NK-92 treated with Interleukin-12 subunit alpha and Interleukin-12 subunit beta, amount 100 ng/mL, for 24 hours (cell line): Measurements from ENCODE around the gene SWI5.

Experiments used
- DNase-seq: peaks from one replicate; lab custom pipeline; 2025; lab: John Stamatoyannopoulos, UW

SWI5 gene

DNA sequence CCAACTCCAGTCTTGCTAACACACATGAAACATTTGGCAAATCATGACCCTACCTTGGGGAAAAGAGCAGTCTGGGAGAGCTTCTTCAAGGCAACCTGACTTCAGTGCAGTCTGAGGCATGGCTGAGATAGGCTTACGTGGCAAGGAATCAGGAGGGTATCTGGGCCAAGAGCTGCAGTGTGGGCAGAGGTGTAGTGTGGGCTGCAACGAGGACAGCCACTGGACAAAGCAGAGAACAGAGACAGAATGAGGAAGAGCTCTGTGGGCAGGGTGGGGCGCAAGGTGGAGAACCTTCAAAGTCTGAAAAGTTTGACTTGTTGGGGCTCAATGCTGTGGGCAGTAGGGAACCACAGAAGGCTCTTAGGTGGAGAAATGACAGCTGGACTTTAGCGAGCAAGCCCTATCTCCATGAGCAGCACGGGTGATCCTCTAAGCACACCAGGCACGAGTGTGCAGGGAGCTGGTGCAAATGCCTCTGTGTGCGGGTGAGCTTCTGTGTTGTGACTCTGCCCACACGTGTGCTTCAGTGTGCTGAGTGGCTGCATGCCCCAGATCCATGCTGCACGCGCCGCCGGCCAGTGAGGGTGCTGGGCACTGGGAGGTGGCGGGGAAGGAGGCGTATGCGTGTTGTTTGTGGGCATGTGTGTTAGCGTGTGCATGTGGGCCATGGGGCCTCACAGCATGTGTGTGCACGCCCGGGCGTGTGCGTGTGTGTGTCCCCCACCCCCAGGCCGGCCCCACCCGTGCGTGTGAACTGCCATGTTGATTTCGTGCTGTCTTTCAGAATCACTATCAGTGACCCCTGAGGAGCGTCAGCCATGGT lies 23.5 kb upstream of the SWI5 start:
- DNase-seq, result no peak

DNA sequence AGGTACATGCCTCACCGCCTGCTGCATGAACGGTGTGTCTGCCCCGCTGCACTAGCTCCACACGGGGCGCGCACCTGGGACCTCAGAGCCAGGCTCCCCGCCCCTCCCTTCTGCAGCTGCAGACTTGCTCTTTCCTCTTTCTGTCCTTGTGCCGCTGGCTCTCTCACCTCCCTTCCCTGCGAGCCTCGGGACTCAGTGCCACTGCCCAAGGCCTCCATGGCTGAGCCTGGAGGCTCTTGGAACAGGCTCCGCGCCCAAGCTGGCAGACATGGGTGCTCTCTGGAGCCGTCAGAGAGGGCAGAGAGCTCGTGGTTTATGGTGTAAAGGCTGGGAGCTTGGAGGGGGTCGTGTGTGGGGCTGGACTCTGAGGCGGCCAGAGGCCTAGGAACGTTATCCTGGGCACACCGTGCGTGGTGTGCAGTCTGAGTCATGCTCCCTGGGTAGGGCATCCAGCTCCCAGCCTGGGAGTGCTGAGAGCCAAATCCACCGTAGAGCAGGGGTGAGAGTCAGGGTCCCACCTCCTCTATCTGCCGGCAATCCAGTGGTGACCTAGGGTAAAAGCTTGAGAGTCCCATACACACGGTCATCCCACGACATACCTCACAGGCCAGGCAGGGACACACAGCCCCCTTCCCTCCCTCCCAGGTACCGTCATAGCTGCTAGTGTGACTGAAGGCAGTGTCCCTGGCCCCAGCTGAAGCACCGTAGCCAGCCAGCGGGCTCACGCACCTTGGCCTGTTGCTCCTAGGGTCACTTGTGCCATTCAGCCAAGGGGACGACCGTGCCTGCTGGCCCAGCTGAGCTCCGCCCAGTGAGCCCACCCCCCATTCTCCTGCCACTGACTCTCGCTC lies 22.7 kb upstream of the SWI5 start:
- no peak for DNase-seq

DNA sequence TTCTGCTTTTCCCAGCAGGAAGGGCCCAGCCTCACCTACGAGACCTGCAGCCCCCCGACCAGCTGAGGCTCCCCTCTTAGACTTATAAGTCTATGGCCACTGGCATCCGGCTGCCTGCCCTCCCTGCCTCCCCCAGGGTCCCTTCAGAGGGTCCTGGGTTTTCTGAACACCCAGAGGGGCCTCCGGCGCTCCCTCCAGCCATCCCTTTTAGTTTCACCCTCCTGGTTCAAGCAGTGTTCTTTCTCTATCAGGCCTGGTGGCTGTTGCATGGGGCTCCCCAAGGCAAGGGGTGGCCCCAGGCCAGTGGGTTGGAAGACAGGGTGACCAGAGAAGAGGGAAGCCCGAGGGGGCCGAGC lies 22.1 kb upstream of the SWI5 start:
- DNase-seq, result no peak

DNA sequence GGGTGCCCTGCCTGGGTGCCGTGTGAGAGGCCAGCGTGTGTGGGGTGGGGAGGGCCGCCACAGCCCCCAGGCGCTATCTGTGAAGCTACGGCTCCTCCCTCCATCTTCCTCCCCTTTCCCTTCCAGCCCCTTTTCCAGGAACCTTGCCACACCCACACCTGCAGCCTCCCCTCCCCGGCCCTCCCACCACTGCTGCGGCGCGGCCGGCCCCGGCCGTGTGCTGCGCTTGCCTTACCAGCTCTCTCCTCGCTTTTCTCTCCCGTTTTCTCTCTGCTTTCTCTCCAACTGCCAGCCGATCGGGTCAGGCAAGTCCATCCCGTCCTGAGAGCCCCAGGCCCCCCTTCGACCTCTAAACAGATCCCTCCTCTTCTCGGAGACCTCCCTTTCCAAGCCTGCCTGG lies 21.7 kb upstream of the SWI5 start:
- DNase-seq, result no peak

DNA sequence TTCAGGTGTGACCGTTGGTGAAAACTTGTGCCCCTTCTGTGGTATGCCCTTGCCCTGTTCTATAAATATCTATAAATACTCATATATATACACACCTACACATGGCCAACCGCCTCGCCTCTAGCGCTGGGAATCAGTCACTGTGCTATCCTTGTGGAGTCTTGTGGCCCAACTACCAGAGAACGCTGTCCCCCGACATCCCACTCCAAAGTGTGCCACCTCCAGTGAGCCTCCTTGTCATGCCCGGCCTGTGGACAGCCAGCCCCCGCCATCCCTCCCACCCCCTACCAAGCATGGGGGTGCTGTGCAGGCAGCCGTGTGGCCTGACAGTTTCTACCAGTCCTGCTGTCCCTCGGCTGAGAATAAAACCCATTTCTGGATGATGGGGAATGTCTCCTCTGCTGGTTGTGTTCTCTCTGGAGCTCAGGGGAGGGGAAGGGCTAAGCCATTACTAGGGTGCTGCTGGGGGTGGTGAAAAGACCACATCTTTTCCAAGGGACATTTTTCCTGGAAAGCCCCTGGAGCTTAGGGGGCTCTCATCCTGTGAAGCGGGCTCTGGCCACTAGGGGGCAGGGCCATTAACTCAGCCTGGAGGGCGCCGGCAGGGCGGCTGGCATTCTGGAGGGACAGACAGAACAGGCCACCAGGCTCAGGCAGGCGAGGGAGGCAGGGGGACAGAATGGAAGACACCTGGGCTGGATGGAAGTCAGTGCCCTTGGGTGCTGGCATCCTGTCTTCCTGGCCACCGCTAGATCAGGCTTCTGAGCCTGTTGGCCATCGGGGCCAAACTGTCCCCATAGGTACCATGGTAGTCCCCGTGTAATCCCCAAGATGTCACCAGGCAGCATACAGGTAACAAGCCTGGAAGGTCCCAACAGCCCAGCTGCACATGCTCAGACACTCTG lies 21.0 kb upstream of the SWI5 start:
- no peak for DNase-seq

DNA sequence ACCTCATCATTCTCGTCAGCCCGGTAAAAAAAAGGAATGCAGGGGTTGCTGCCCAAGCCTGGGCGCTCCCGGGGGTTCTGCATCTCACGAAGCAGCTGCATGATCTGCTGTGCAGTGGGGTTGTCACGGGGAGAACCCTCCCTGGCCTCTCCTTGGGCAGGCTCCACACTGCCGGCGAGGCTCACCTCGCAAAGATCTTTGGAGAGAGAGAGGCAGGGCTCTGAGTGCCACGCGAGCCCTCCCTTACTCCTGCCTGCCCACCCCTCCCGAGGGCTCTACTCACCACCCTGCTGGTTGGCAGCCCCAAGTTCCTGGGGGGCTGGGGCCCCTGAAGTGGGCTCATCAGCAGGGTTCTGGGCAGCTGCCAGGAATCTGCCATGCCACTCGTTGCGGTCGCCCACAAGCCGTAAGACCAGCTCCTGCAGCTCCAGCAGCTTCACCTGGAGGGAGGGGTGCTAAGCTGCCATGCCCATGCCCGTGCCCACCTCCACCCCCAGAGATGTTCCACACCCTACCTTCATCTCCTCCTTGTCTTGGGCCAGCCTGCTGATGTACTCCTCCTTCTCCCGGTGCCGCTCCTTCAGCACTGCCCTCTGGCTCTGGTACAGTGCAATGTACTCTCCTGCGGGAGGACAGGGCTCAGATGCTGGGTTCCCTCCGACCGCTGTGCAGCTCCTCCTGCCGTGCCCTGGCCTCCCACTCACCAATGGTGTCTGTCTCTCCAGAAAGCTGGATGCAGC lies 18.8 kb upstream of the SWI5 start:
- DNase-seq, result no peak

DNA sequence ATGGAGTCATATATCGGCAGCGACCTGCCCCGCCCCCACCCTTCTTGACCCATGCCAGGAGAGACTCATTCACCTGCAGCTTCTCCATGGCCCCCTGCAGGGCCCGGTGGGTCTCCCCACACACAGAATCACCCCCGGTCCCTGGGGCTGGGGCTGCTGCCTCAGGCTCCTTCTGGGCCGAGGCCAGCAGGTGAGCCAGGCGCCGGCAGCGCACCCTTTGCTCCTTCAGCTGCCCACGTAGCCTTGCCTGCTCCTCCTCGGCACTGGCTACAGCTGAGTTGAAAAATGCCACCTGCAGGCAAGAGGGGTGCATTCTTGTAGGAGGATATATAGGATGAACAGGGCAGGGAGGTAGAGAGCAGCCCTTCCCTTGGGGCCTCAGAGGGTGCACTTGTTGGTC lies 18.2 kb upstream of the SWI5 start:
- DNase-seq, result no peak

DNA sequence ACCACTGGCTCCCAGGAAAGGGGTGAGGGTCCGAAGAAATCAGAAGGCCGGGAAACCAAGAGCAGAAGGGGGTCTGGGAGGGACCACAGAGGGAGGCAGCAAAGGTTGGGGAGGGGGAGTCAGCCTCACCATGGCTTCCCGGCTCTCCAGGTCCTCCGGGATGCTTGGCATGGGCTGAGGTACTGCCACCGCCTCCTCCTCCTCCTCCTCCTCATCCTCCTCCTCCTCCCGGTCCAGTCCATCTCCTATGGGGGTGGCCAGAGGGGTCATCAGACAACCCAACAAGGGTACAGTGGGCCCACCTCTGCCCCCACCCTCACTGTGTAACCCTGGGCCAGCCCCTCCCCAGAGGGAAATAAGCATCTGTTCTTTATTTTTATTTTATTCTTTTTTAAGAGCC lies 17.8 kb upstream of the SWI5 start:
- no peak for DNase-seq

DNA sequence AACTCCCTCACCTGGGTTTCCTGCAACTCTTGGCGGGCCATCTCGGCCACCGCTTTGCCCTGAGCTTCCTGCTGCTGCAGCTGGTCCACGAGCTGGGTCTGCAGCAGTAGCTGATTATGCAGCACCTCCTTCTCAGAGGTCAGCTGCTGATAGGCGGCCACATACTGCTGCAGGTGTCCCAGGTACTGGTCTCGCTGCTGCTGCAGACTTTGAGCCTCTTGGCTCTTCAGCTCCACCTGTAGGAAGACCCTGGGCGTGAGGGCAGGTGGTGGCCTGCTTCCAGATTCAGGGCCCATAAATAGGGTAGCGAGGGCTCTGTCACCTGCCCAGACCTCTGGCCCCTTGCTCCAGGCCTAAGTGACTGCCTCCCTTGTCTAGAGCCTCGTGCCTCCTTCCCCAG lies 16.9 kb upstream of the SWI5 start:
- DNase-seq, result no peak

DNA sequence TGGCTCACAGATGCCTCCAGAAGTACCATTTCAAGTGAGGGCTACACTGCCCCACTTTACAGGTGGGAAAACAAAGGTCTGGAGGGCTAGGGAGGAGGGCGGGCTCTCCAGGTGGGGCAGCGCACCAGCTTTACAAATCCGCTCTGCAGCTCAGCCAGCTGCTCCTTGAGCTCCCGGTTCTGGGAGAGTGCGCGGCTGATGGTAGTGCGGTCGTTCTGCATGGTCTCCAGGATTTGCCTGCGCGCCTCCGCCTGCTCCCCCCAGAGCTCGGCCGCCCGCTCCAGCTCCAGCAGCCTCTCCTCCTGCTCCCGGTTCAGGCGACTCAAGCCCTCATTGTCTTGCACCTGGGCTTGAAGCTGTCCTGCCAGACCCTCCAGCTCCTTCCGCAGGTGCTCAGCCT lies 15.7 kb upstream of the SWI5 start:
- DNase-seq, result no peak

DNA sequence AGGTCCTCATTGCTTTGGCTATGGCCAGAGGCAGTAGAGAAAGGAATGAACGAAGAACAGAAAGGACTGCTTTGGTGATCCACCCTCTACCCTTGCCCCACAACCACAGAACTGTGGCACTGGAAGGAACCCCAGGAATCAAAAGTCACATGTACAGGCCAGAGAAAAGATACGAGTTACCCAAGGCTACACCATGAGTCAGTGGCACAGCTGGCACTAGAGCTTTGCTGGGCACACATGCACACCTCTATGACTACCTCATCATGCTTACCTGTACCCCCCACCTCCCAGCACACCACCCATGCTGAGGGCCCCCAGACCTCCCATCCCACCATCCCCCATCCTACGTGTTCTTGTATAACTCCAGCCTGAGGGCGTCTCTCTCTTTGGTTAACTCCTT lies 13.4 kb upstream of the SWI5 start:
- no peak for DNase-seq

DNA sequence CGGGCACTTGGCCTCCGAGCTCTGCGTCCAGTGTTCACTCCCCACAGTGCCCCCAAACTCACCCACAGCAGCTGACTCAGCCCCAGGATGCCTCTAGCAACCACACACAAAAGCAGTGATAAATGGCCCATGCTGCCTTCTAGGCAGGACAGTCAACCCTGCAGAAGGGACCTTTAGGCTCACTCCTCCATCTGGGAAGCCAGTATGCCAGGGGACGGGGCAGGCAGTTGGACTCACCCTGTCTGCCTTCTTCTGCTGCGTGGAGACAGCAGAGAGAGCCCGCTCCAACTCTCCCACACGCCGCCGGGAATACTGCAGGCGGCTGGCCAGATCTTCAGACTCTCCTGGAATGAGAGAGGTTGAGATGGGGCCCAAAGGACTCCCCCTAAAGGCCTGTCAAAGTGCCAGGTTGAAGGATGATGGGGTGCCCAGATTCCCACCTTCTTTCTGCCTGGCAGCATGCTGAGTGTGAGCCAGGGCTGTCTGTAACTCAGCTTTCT lies 10.7 kb upstream of the SWI5 start:
- DNase-seq, result no peak

DNA sequence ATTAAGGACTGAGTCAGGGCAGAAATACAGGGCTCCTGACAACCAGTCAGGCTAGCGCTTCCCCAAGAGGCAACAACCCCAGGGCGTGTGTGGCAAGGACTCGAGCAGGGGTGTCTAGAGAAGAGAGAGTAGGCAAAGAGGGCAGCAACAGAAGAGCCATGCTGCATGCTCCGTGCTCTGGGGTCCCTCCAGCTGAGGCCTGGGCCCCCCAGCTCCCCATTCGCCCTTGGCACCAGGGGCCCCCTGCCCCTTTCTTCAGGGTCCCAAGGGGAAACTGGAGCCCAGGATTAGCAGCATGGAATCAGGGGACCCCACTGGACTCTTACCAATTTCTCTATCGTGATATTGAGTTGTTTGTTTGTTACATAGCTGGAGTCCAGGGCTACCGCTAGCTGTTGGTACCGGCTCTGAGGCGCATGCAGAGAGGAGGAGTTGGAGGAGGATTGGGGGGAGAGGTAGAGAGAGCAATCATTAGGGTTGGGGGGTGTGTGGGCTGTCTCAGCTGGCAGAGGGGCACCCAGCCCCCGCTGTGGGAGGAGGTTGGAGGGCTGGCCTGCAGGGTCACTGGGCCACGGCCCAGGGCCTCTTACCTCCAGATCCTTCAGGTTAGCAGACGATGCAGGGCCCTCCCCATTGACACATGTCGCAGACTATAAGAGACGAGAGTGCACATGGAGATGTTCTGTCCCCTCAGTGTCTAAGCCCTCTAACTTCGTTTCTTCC lies 9.0 kb upstream of the SWI5 start:
- DNase-seq, result no peak

DNA sequence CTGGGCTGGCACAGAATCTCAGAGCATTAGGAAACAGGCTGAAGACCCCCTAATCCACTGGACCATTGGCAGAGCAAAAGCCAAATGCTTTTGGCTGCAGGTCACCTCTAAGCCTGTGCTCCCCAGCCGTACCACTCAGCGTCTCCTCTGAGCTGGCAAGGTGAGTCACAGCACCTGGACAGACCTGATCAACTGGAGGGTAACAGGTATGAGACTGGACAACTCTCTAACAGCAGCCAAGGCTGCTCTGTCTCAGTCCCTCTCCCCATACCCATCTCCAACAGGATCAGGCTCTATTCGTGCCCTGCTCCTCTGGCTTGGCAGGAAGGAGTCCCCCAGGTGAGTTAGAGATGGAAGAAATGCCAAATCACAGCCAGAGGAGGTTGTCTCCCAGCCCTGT lies 5.0 kb upstream of the SWI5 start:
- DNase-seq, result no peak

DNA sequence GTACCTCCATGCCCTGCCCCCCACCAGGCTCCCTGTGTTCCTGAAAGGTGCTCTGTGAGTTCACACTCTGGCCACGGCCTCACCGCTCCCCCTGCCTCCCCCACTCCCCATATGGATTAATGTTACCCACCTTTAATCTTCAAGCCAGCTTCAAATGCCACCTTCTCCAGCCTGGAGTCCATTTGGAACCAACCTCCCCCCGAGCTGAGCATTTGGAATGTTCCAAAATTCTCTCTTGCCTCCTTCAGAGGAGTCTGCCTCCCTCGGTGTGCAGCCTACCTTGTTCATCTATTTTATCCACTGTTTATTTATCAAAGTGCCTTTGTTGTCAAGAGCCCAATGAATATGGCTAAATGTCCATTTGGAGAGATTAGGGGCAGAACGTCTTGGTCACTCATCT lies 4.6 kb upstream of the SWI5 start:
- DNase-seq, result no peak

DNA sequence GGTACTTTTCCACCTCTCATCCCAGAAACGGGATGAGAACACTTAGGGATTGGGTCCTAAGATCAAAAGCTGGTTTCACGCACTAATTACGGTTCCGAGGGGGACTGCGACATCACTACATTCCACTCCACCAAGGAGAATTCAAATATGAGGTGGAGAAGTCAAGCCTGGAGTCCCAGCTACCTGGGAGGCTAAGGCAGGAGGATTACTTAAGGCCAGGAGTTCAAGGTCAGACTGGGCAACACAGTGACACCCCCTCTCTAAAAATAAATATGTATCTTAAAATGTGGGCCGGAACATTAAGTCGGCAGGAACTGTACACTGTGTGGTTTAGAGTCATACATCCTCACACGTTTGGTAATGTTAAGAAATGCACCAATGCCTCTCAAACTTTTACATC lies 1.8 kb upstream of the SWI5 start:
- no peak for DNase-seq

DNA sequence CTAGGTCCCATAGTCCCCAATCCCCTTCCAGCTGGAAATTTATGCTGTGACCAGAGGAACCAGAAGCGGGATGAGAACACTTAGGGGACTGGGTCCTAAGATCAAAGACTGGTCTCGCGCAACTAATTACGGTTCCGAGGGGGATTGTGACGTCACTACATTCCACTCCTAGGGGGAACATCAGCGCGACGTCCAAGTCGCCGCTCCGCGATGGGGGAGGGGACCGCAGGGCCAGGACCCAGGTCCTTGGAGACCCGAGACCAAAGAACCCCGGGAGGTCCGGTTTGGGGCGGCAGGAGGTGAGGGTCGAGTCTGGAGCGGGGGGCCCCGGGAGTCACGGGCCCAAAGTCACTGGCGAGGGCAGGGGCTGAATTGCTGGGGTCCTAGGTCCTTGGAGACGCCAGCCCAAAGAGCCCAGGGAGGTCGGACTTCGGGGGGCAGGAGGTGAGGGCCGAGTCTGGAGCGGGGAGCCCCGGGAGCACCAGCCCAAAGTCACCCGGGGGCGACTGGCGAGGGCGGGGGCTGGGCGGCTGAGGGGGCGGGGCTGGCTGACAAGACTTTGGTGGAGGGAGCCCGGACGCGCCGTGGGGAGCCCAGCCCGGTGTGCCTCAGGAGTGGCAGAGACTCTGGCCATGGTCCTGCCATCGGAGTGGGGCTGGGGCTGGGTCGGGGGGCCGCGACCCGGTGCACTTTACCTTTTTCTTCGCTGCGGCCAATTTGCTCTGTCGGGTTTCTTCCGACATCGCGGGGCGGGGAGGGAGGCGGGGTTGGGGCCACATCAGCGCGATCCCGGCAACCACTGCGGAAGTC lies 673 bp upstream of the SWI5 start, which contains the start of gene GOLGA2:
Gene GOLGA2 (minus strand): TSS at position 810 of the 810 bp plus-strand sequence. CDS start 31 bp downstream, at position 779.
- DNase-seq, result no peak

DNA sequence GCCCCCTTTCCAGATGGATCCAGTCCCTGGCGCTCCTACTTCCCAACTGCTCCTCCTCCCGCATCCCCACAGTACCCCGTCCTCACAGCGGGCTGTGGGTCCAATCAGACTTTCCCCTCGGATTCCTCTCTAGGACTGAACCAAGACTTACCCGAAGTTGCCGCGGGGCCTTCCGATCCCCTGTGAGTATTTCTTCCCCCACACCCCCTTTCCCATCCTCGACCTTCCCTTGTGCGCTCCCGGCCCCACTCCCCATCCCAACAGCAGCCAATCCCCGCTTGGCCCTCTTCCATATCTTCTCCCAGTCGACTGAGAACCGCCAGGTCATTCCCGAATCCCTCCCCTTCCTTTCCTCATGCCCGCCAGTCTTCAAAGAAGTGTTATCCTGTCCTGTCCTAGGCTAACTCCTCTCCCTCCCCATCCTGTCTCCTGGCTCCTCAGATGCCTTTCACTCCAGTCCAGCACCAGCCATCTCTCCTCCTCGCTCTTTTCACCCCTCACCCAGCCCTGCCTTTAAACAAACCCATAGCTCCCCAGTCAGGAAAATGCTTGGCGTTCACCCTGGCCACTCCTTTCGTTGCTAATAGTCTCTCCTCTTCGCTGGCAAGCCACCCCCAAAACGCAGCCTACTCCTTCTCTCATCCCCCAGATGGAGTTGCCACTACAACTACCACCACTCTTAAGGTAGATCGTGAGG lies 646 bp downstream of the SWI5 start:
- no peak for DNase-seq
